HFFc6 (cell line): ENCODE data around the gene GOLGA2. TPM values are rescaled to one million over a fixed set of nuclear protein-coding genes. Genes with fewer than 3 reads are reported as not detected.
A peak's percentile ranks its signal among the peaks of the same experiment; 100 is the strongest.

Source experiments
- DNase-seq: peaks from one replicate; pipeline ENCODE4 v3.0.0-alpha.2; 2018
- H3K27ac Mint-ChIP-seq: 2 replicates; pipeline ENCODE4 v1.8.0; 2020; ENCODE audit warnings: mild to moderate bottlenecking, mixed read lengths
- H3K27me3 Mint-ChIP-seq: 2 replicates; pipeline ENCODE4 v1.8.0; 2021; ENCODE audit warnings: mild to moderate bottlenecking, moderate library complexity, mixed read lengths; ENCODE audit not compliant: insufficient read depth
- H3K36me3 Mint-ChIP-seq: 2 replicates; pipeline ENCODE4 v1.8.0; 2021; ENCODE audit warnings: low read depth, mixed read lengths
- H3K4me1 Mint-ChIP-seq: 2 replicates; pipeline ENCODE4 v1.8.0; 2020; ENCODE audit warnings: low read depth, mixed read lengths
- H3K4me3 Mint-ChIP-seq: 2 replicates; pipeline ENCODE4 v1.8.0; 2020; ENCODE audit warnings: mild to moderate bottlenecking, moderate library complexity, mixed read lengths
- H3K9me3 Mint-ChIP-seq: 2 replicates; pipeline ENCODE4 v1.8.0; 2020; ENCODE audit warnings: mild to moderate bottlenecking, mixed read lengths
- CTCF ChIP-seq: fragments of 200-600 bp; sonication (generic); IDR thresholded peaks from 2 replicates; pipeline ENCODE4 v1.5.0; 2021; ENCODE audit warnings: antibody characterized with exemption, mild to moderate bottlenecking
- total RNA-seq, 6 experiments: library from RNA; stranded (reverse); fragmentation: NEBNext Ultra II Directional; extraction: Animal tissue kit (Norgen Biotek cat#: 25700); gene quantifications; 2 replicates in 1 of 6; 3 replicates in 5 of 6; pipeline ENCODE4 v1.2.3, GENCODE V29; 2021

GOLGA2 gene
- total RNA-seq, 6 experiments from 2014 or later = 142 to 167 (median 156) TPM

DNA sequence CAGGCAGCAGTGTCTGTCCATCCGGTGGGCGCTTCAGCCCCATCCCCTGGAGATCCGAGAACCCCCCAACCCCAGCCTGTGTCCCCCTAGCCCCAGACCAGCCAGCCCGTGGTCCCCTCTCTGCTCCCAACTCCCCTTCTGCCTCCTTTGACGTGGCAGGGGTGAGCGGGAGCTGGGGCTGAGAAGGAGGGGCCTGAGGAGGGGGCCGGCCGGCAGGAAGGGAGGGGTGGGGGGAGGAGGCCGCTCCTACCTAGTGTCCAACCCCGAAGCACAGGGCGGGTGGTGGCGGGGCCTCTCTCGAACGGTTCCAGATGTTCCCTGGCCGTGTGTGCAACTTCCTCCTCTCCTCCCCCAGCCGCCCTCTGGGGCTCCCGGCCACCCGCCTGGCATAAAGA, 31.0 kb downstream of the GOLGA2 start:
- peaks cover 27% of the 10 kb centered on the region for H3K4me1 Mint-ChIP-seq
- peak; percentile 79 for DNase-seq
- peaks cover 5% of the 10 kb centered on the region for H3K36me3 Mint-ChIP-seq
- H3K27me3 Mint-ChIP-seq = no peaks in the 10 kb centered on the region; the same call in 1 of the 2 replicates
- peak overlapping the region; percentile 92 for H3K27ac Mint-ChIP-seq
- H3K4me3 Mint-ChIP-seq = peak overlapping the region; percentile 75
- no peaks in the 10 kb centered on the region for H3K9me3 Mint-ChIP-seq
- no peak for TF ChIP-seq CTCF

GRCh38 chr9:128244091-128244836, 31.5 kb downstream of the GOLGA2 start:
- Mint-ChIP-seq H3K4me1 (peaks cover 27% of the 10 kb centered on the region), H3K27ac (peak overlapping the region; percentile 92), H3K36me3 (peaks cover 2% of the 10 kb centered on the region), H3K9me3 (no peaks in the 10 kb centered on the region), H3K27me3 (no peaks in the 10 kb centered on the region; the same call in 1 of the 2 replicates), H3K4me3 (peak overlapping the region; percentile 75)
- no peak for DNase-seq
- TF ChIP-seq CTCF = no peak

GRCh38 chr9:128243215-128244018, 32.4 kb downstream of the GOLGA2 start:
- no peak for DNase-seq
- peaks cover 27% of the 10 kb centered on the region for H3K4me1 Mint-ChIP-seq
- peaks cover 8% of the 10 kb centered on the region for H3K36me3 Mint-ChIP-seq
- TF ChIP-seq CTCF = no peak
- peak overlapping the region; percentile 92 for H3K27ac Mint-ChIP-seq
- no peaks in the 10 kb centered on the region for H3K9me3 Mint-ChIP-seq
- H3K4me3 Mint-ChIP-seq = peak overlapping the region; percentile 75
- H3K27me3 Mint-ChIP-seq = no peaks in the 10 kb centered on the region; the same call in 1 of the 2 replicates

- no peak overlapping the region for H3K4me3 Mint-ChIP-seq
- no peaks in the 10 kb centered on the region; the same call in 1 of the 2 replicates for H3K27me3 Mint-ChIP-seq
- H3K36me3 Mint-ChIP-seq = peaks cover 8% of the 10 kb centered on the region
- H3K9me3 Mint-ChIP-seq = no peaks in the 10 kb centered on the region
- H3K27ac Mint-ChIP-seq = no peak overlapping the region
- no peak for TF ChIP-seq CTCF
- peaks cover 27% of the 10 kb centered on the region for H3K4me1 Mint-ChIP-seq
- no peak for DNase-seq
Observed at GRCh38 chr9:128242828-128243214, 33.0 kb downstream of the GOLGA2 start.

- Mint-ChIP-seq H3K27ac (no peak overlapping the region), H3K36me3 (peaks cover 8% of the 10 kb centered on the region), H3K27me3 (no peaks in the 10 kb centered on the region; the same call in 1 of the 2 replicates), H3K4me1 (peaks cover 28% of the 10 kb centered on the region), H3K4me3 (no peak overlapping the region), H3K9me3 (no peaks in the 10 kb centered on the region)
- DNase-seq = no peak
- no peak for TF ChIP-seq CTCF
Observed at GRCh38 chr9:128242124-128242523, 33.7 kb downstream of the GOLGA2 start.
